ENCODE data around the gene TGFBR3.

The TGFBR3 gene

DNA sequence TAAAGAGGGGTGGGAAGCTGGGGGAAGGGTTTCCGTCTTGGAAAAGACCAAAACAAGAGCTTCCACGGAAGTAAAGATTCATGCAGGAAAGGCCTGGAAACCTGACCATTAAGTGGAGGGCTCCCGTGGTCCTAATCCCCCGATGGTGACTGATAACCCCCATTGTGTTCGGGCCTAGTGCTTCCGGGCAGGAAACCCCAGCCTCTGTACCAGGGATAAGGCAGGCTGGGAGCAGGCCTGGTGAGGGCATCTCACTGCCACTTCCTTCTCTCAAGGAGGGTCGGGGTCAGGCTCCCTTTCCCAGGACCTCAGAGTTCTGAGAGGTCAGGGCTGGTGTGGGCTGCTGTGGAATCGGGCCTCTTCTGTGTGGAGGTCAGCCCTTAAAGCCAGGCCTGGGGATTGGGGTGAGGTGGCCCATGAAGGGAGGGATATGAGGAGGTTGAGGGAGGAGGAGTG, 248.4 kb downstream of the TGFBR3 start:
- H4K20me1 ChIP-seq (ENCODE audit: low read depth, low read length) = no peaks in the 10 kb centered on the region
- no peak overlapping the region for H3K4me3 ChIP-seq (ENCODE audit: insufficient read depth, low read length, poor library complexity, severe bottlenecking)
- no peaks in the 10 kb centered on the region for H3K27me3 ChIP-seq (ENCODE audit: low read length)
- no peaks in the 10 kb centered on the region for H3F3A ChIP-seq (ENCODE audit: insufficient read depth)
- H3K4me2 ChIP-seq (ENCODE audit: low read depth, low read length, poor library complexity, severe bottlenecking) = no peak overlapping the region
- no peak overlapping the region for H2AFZ ChIP-seq (ENCODE audit: low read depth, low read length, severe bottlenecking)
- H3K9me3 ChIP-seq (ENCODE audit: insufficient read depth, low read length) = no peaks in the 10 kb centered on the region
- TF ChIP-seq, protein P1, sequence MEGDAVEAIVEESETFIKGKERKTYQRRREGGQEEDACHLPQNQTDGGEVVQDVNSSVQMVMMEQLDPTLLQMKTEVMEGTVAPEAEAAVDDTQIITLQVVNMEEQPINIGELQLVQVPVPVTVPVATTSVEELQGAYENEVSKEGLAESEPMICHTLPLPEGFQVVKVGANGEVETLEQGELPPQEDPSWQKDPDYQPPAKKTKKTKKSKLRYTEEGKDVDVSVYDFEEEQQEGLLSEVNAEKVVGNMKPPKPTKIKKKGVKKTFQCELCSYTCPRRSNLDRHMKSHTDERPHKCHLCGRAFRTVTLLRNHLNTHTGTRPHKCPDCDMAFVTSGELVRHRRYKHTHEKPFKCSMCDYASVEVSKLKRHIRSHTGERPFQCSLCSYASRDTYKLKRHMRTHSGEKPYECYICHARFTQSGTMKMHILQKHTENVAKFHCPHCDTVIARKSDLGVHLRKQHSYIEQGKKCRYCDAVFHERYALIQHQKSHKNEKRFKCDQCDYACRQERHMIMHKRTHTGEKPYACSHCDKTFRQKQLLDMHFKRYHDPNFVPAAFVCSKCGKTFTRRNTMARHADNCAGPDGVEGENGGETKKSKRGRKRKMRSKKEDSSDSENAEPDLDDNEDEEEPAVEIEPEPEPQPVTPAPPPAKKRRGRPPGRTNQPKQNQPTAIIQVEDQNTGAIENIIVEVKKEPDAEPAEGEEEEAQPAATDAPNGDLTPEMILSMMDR (IDR thresholded peaks at IDR 0.05; ENCODE audit: insufficient read depth, low read length, poor library complexity, severe bottlenecking) = no peak
- no peak for TF ChIP-seq EZH2phosphoT487 (conservative IDR thresholded peaks at IDR 0.05; ENCODE audit: low read length)
- no peaks in the 10 kb centered on the region for H3K9me2 ChIP-seq (replicated peaks; ENCODE audit: insufficient read depth, low read length)
- H3K9ac ChIP-seq (ENCODE audit: low read length) = no peak overlapping the region
- no peak overlapping the region for H3K27ac ChIP-seq (ENCODE audit: low read depth, low read length)
- H3K36me3 ChIP-seq (ENCODE audit: low read length) = no peaks in the 10 kb centered on the region
- no peaks in the 10 kb centered on the region for H3K79me2 ChIP-seq (ENCODE audit: insufficient read depth, low read length)

- no peaks in the 10 kb centered on the region for H3K9me3 ChIP-seq (ENCODE audit: insufficient read depth, low read length)
- H3K9me2 ChIP-seq (replicated peaks; ENCODE audit: insufficient read depth, low read length) = no peaks in the 10 kb centered on the region
- H3K36me3 ChIP-seq (ENCODE audit: low read length) = no peaks in the 10 kb centered on the region
- H3F3A ChIP-seq (ENCODE audit: insufficient read depth) = no peaks in the 10 kb centered on the region
- no peaks in the 10 kb centered on the region for H3K79me2 ChIP-seq (ENCODE audit: insufficient read depth, low read length)
- H3K27ac ChIP-seq (ENCODE audit: low read depth, low read length) = no peak overlapping the region
- H2AFZ ChIP-seq (ENCODE audit: low read depth, low read length, severe bottlenecking) = no peak overlapping the region
- H3K4me2 ChIP-seq (ENCODE audit: low read depth, low read length, poor library complexity, severe bottlenecking) = no peak overlapping the region
- no peaks in the 10 kb centered on the region for H4K20me1 ChIP-seq (ENCODE audit: low read depth, low read length)
- no peak overlapping the region for H3K4me3 ChIP-seq (ENCODE audit: insufficient read depth, low read length, poor library complexity, severe bottlenecking)
- TF ChIP-seq, protein P1 (IDR thresholded peaks at IDR 0.05; ENCODE audit: insufficient read depth, low read length, poor library complexity, severe bottlenecking) = no peak
- TF ChIP-seq EZH2phosphoT487 (conservative IDR thresholded peaks at IDR 0.05; ENCODE audit: low read length) = no peak
- H3K27me3 ChIP-seq (ENCODE audit: low read length) = no peaks in the 10 kb centered on the region
- no peak overlapping the region for H3K9ac ChIP-seq (ENCODE audit: low read length)
Observed at GRCh38 chr1:91635763-91636162, 250.2 kb downstream of the TGFBR3 start.

DNA sequence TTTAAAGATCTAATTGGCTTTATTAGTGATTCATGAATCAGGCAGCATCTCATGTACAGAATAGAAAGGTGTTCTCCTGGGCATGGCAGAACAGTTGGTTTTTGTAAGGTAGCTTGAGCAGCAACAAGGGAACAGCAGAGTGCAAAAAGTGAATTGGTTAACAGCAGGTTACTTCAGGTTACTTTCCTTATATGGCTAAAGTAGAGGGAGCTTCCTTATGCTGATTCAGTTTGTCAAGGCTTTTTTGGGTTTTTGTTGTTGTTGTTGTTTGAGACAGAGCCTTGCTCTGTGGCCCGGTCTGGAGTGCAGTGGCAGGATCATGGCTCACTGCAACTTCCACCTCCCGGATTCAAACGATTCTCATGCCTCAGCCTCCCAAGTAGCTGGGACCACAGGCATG, 252.5 kb downstream of the TGFBR3 start:
- H3F3A ChIP-seq (ENCODE audit: insufficient read depth) = no peaks in the 10 kb centered on the region
- no peaks in the 10 kb centered on the region for H3K79me2 ChIP-seq (ENCODE audit: insufficient read depth, low read length)
- H3K9me3 ChIP-seq (ENCODE audit: insufficient read depth, low read length) = no peaks in the 10 kb centered on the region
- H3K9ac ChIP-seq (ENCODE audit: low read length) = no peak overlapping the region
- TF ChIP-seq, protein P1 (IDR thresholded peaks at IDR 0.05; ENCODE audit: insufficient read depth, low read length, poor library complexity, severe bottlenecking) = no peak
- no peak for TF ChIP-seq EZH2phosphoT487 (conservative IDR thresholded peaks at IDR 0.05; ENCODE audit: low read length)
- H3K9me2 ChIP-seq (replicated peaks; ENCODE audit: insufficient read depth, low read length) = no peaks in the 10 kb centered on the region
- no peak overlapping the region for H2AFZ ChIP-seq (ENCODE audit: low read depth, low read length, severe bottlenecking)
- no peak overlapping the region for H3K27ac ChIP-seq (ENCODE audit: low read depth, low read length)
- H3K36me3 ChIP-seq (ENCODE audit: low read length) = no peaks in the 10 kb centered on the region
- H3K4me3 ChIP-seq (ENCODE audit: insufficient read depth, low read length, poor library complexity, severe bottlenecking) = no peak overlapping the region
- no peaks in the 10 kb centered on the region for H4K20me1 ChIP-seq (ENCODE audit: low read depth, low read length)
- no peaks in the 10 kb centered on the region for H3K27me3 ChIP-seq (ENCODE audit: low read length)
- H3K4me2 ChIP-seq (ENCODE audit: low read depth, low read length, poor library complexity, severe bottlenecking) = no peak overlapping the region
